GM13976 (cell line): Measurements from ENCODE around the gene NKD1.

ENCODE experiments used
- DNase-seq: peaks from one replicate; pipeline ENCODE4 v3.0.0; 2012; ENCODE audit warnings: low spot score
- in situ Hi-C: fragments of 300-500 bp; cut with MboI; formaldehyde crosslinking; loops from one replicate; pipeline ENCODE4 v1.12.0; 2022; ENCODE audit warnings: low sequenced_read_pairs, mixed read lengths, inconsistent platforms; ENCODE audit not compliant: unreplicated experiment
- TF ChIP-seq, protein P1 (sequence below): IDR thresholded peaks from 2 replicates; pipeline ENCODE4 v1.5.1; 2012; ENCODE audit warnings: borderline replicate concordance, mild to moderate bottlenecking; ENCODE audit not compliant: insufficient read depth; ENCODE audit errors: extremely low read depth, missing control alignments, control extremely low read depth

The NKD1 gene

GRCh38 chr16:50601341-50601740 is 53.1 kb downstream of the NKD1 start:
- DNase-seq = no peak
- in situ Hi-C loops = no loop called here
- TF ChIP-seq, protein P1, sequence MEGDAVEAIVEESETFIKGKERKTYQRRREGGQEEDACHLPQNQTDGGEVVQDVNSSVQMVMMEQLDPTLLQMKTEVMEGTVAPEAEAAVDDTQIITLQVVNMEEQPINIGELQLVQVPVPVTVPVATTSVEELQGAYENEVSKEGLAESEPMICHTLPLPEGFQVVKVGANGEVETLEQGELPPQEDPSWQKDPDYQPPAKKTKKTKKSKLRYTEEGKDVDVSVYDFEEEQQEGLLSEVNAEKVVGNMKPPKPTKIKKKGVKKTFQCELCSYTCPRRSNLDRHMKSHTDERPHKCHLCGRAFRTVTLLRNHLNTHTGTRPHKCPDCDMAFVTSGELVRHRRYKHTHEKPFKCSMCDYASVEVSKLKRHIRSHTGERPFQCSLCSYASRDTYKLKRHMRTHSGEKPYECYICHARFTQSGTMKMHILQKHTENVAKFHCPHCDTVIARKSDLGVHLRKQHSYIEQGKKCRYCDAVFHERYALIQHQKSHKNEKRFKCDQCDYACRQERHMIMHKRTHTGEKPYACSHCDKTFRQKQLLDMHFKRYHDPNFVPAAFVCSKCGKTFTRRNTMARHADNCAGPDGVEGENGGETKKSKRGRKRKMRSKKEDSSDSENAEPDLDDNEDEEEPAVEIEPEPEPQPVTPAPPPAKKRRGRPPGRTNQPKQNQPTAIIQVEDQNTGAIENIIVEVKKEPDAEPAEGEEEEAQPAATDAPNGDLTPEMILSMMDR = no peak

DNA sequence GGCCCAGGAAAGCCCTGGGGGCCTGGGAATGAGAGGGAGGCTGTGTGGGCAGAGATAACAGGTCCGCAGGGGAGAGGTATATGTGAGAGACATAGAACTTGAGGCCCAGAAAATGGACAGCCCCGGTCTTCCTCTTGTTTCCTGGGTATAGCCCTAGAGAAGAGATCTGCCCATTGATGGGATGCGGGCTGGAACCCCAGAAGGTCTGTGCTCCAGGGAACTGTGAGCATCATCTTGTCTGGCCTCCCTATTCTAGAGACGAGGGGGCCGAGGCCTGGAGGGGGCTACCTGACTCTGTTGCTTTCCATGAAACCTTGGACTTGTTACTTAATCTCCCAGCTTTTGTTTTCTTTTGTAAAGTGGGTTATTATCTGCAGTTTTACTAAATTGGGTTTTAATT is 53.9 kb downstream of the NKD1 start:
- TF ChIP-seq, protein P1 = no peak
- in situ Hi-C loops = no loop called here
- no peak for DNase-seq

DNA sequence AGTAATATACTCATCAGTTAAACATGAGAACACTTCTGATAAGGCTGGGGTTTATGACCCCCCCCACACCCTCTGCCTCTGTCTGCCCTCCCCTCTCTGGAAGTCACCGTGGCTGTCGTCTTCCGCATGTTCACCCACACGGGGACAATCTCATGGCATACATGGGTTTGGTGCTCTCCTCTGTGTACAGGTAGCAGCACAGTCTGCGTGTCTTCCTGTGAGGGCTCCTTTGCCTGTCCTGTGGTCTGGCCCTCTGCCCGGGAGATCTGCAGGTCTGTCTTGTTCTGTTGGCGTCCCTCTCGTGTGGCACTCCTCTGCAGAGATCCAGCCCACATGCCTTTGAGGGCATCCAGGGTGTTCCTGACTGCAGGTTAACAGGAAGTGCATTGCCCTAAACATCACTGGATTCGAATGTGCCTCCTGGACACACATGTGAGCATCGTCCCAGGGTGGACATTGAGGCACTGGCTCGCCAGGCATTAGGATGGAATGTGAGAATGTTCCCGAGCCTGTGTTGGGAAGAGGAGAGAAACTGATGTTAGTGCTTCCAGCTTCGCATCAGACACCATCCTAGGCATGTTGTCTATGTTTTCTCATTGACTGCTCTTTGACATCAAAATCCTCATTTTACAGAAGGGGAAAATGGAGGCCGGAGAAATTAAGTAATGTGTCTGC is 54.5 kb downstream of the NKD1 start:
- in situ Hi-C loops = no loop called here
- no peak for DNase-seq
- TF ChIP-seq, protein P1 = no peak

- in situ Hi-C loops = no loop called here
- TF ChIP-seq, protein P1 = no peak
These were observed 55.2 kb downstream of the NKD1 start for GRCh38 chr16:50603206-50604064.

GRCh38 chr16:50604065-50604418 is 55.8 kb downstream of the NKD1 start:
- in situ Hi-C loops = no loop called here
- no peak for DNase-seq
- TF ChIP-seq, protein P1 = no peak

More at GRCh38 chr16:50603206-50604064, 55.2 kb downstream of the NKD1 start:
- no peak for DNase-seq

GRCh38 chr16:50604610-50605009 is 56.4 kb downstream of the NKD1 start:
- no peak for DNase-seq
- in situ Hi-C loops = no loop called here
- TF ChIP-seq, protein P1 = no peak
